Gastroesophageal sphincter (tissue), 4 donors: ENCODE measurements around the gene FUT3. TPM values are rescaled to one million over a fixed set of nuclear protein-coding genes. Genes with fewer than 3 reads are reported as not detected.

Experiments
- ATAC-seq: fragments of 150-250 bp; one replicate; pipeline ENCODE4 v1.9.1; 2016; ENCODE audit warnings: mild to moderate bottlenecking, moderate library complexity
- H3K27ac ChIP-seq, 4 donors: fragments of 200-600 bp; sonication (generic) in 3 of 4; 1 replicate in 3 of 4; 2 replicates in 1 of 4; pipeline ENCODE4 v1.5.1; 2016 to 2019
- H3K27me3 ChIP-seq: fragments of 200-600 bp; sonication (generic); one replicate; pipeline ENCODE4 v1.5.1; 2019
- H3K36me3 ChIP-seq, 2 donors: fragments of 200-600 bp; sonication (generic); one replicate each; pipeline ENCODE4 v1.5.1; 2019; ENCODE audit warnings: control low read depth in 1 of 2
- H3K4me1 ChIP-seq, 3 donors: fragments of 200-600 bp; sonication (generic); 1 replicate in 2 of 3; 2 replicates in 1 of 3; pipeline ENCODE4 v1.5.1; 2016 to 2019; ENCODE audit warnings: control low read depth in 2 of 3
- H3K4me3 ChIP-seq, 2 donors: fragments of 200-600 bp; sonication (generic); one replicate each; pipeline ENCODE4 v1.5.1; 2019; ENCODE audit warnings: mild to moderate bottlenecking in 1 of 2, moderate library complexity in 1 of 2
- H3K9me3 ChIP-seq, 3 donors: fragments of 200-600 bp; sonication (generic); one replicate each; pipeline ENCODE4 v1.5.1; 2017 to 2019; ENCODE audit warnings: control low read depth in 2 of 3
- EP300 ChIP-seq: sonication (generic); formaldehyde crosslinking; IDR thresholded peaks from one replicate; pipeline ENCODE4 v1.6.1; 2017; ENCODE audit warnings: antibody characterized with exemption, mild to moderate bottlenecking
- POLR2A ChIP-seq, 2 donors: fragments of 450-650 bp; IDR thresholded peaks; one replicate each; pipeline ENCODE4 v1.6.1; 2017; ENCODE audit warnings: antibody characterized with exemption in 2 of 2, mild to moderate bottlenecking in 2 of 2, moderate library complexity in 1 of 2
- POLR2AphosphoS5 ChIP-seq: sonication (generic); formaldehyde crosslinking; IDR thresholded peaks from one replicate; pipeline ENCODE4 v1.6.1; 2017; ENCODE audit warnings: antibody characterized with exemption
- WGBS, 2 donors: methylation state at CpG; one replicate each; pipeline ENCODE4 v1.1.5; 2018; ENCODE audit warnings: low coverage in 1 of 2; 5-methylcytosine and 5-hydroxymethylcytosine counted together
- total RNA-seq, 4 donors: library from RNA; depleted of rRNA; stranded (reverse); fragments of >200 nt; gene quantifications; one replicate each; pipeline ENCODE4 v1.1.0, GENCODE V29; 2016
- TF ChIP-seq, protein P1 (sequence below), 4 experiments: fragments of 200-600 bp in 2 of 4; fragments of 450-650 bp in 2 of 4; sonication (generic) in 1 of 4; IDR thresholded peaks; one replicate each; pipeline ENCODE4 v1.5.1; 2017 to 2019; ENCODE audit warnings: antibody characterized with exemption in 4 of 4, mild to moderate bottlenecking in 2 of 4, moderate library complexity in 2 of 4

FUT3 gene
- total RNA-seq, 4 donors from 2014 or later = 0.12 to 4.8 (median 4.5) TPM; not detected in 1

DNA sequence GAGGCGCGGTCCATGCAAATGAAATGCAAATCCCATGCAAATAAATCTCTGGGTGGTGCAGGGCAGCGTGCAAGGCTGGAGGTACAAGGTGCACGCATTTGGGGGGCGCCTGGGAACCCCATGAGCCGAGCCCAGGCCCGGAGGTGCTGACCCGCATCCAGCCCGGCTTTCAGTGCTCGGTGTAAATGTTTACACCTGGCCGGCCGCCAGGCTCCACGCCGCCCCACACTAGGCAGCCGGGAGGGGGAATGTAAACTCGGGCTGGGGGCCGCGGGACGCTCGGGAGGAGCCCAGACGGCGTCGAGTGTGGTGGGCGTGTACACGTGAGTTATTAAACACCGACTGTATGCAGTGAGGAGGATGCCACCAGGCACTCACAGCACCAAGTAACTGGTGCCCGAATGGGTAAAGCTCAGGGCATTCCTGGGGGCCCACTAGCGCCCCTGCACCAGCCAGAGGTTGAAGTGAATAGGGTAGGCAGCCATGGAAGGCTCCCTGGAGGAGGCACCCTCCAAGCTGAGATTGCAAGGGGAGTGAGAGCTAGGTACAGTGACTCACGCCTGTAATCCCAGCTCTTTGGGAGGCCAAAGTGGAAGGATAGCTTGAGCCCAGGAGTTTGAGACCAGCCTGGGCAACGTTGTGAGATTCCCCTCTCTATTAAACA, 28.9 kb downstream of the FUT3 start:
- 17 to 31% methylated on average over 7 to 9 of the region's 30 CpGs for WGBS, 2 donors
- no peak overlapping the region for H3K4me3 ChIP-seq

GRCh38 chr19:5821521-5822180, 29.6 kb downstream of the FUT3 start:
- WGBS, 2 donors = 27 to 66% methylated on average over 3 to 4 of the region's 8 CpGs
- Histone ChIP-seq H3K27me3 (no peaks in the 10 kb centered on the region), H3K27ac (no peak overlapping the region), H3K9me3 (no peaks in the 10 kb centered on the region), H3K36me3 (no peaks in the 10 kb centered on the region), H3K4me3 (no peak overlapping the region), H3K4me1 (peaks cover 0 to 26% (median 6%) of the 10 kb centered on the region in 3 donors)
- no peak for TF ChIP-seq POLR2AphosphoS5
- TF ChIP-seq, protein P1, sequence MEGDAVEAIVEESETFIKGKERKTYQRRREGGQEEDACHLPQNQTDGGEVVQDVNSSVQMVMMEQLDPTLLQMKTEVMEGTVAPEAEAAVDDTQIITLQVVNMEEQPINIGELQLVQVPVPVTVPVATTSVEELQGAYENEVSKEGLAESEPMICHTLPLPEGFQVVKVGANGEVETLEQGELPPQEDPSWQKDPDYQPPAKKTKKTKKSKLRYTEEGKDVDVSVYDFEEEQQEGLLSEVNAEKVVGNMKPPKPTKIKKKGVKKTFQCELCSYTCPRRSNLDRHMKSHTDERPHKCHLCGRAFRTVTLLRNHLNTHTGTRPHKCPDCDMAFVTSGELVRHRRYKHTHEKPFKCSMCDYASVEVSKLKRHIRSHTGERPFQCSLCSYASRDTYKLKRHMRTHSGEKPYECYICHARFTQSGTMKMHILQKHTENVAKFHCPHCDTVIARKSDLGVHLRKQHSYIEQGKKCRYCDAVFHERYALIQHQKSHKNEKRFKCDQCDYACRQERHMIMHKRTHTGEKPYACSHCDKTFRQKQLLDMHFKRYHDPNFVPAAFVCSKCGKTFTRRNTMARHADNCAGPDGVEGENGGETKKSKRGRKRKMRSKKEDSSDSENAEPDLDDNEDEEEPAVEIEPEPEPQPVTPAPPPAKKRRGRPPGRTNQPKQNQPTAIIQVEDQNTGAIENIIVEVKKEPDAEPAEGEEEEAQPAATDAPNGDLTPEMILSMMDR (IDR thresholded peaks at IDR 0.05) = no peak
- no peak for TF ChIP-seq EP300
- TF ChIP-seq POLR2A (IDR thresholded peaks at IDR 0.05) = no peak
- ATAC-seq = no peak

More for the DNA sequence above, 28.9 kb downstream of the FUT3 start:
- Histone ChIP-seq H3K36me3 (no peaks in the 10 kb centered on the region), H3K9me3 (no peaks in the 10 kb centered on the region), H3K27me3 (no peaks in the 10 kb centered on the region), H3K27ac (no peak overlapping the region), H3K4me1 (peaks cover 0 to 33% (median 6%) of the 10 kb centered on the region in 3 donors)
- ATAC-seq = no peak
- TF ChIP-seq POLR2A (IDR thresholded peaks at IDR 0.05) = no peak
- TF ChIP-seq EP300 = no peak
- no peak for TF ChIP-seq POLR2AphosphoS5
- TF ChIP-seq, protein P1 (IDR thresholded peaks at IDR 0.05) = no peak

DNA sequence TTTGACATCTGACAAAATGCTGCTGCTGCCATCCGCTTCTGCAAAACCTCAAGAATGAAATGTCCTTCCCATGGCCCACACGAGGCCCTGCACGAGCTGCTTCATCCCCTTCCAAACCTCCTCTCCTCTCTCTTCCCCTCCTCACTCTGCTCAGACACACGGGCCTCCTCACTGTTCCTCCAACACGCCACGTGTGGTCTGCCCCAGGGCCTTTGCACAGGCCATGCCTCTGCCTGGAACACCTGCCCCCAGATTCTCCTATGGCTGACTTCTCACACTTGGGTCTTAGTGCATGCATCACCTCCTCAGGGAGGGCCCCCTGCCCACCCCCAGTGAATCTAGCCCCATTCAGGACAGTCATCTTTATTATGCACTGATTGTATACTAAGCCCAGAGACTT, 30.5 kb downstream of the FUT3 start:
- ATAC-seq = no peak
- Histone ChIP-seq H3K9me3 (no peaks in the 10 kb centered on the region), H3K27ac (no peak overlapping the region), H3K27me3 (no peaks in the 10 kb centered on the region), H3K4me3 (no peak overlapping the region), H3K36me3 (no peaks in the 10 kb centered on the region), H3K4me1 (peaks cover 0 to 21% (median 6%) of the 10 kb centered on the region in 3 donors)
- 46 to 58% methylated on average over 5 to 6 of the region's 6 CpGs for WGBS, 2 donors
- TF ChIP-seq, protein P1 (IDR thresholded peaks at IDR 0.05) = no peak
- TF ChIP-seq POLR2AphosphoS5 (no peak), POLR2A (IDR thresholded peaks at IDR 0.05) (no peak), EP300 (no peak)

GRCh38 chr19:5818594-5818993, 32.7 kb downstream of the FUT3 start:
- Histone ChIP-seq H3K27me3 (no peaks in the 10 kb centered on the region), H3K27ac (no peak overlapping the region), H3K9me3 (no peaks in the 10 kb centered on the region), H3K4me3 (no peak overlapping the region), H3K4me1 (peaks cover 0 to 21% (median 6%) of the 10 kb centered on the region in 3 donors), H3K36me3 (no peaks in the 10 kb centered on the region)
- no peak for TF ChIP-seq EP300
- TF ChIP-seq POLR2AphosphoS5 = no peak
- TF ChIP-seq, protein P1 (IDR thresholded peaks at IDR 0.05) = no peak
- no peak for TF ChIP-seq POLR2A (IDR thresholded peaks at IDR 0.05)
- no CpG with 5 or more reads among the region's 10 CpGs for WGBS, 2 donors
- no peak for ATAC-seq
